GM10266 (cell line): Measurements from ENCODE around the gene WNK2.
A peak's percentile ranks its signal among the peaks of the same experiment; 100 is the strongest.

ENCODE experiments used
- DNase-seq: peaks from one replicate; pipeline ENCODE4 v3.0.0; 2012; ENCODE audit errors: extremely low spot score
- CTCF ChIP-seq: IDR thresholded peaks from 2 replicates; pipeline ENCODE4 v1.5.1; 2012; ENCODE audit warnings: mild to moderate bottlenecking, low read depth; ENCODE audit not compliant: control insufficient read depth, insufficient read depth; ENCODE audit errors: missing control alignments

The WNK2 gene

DNA sequence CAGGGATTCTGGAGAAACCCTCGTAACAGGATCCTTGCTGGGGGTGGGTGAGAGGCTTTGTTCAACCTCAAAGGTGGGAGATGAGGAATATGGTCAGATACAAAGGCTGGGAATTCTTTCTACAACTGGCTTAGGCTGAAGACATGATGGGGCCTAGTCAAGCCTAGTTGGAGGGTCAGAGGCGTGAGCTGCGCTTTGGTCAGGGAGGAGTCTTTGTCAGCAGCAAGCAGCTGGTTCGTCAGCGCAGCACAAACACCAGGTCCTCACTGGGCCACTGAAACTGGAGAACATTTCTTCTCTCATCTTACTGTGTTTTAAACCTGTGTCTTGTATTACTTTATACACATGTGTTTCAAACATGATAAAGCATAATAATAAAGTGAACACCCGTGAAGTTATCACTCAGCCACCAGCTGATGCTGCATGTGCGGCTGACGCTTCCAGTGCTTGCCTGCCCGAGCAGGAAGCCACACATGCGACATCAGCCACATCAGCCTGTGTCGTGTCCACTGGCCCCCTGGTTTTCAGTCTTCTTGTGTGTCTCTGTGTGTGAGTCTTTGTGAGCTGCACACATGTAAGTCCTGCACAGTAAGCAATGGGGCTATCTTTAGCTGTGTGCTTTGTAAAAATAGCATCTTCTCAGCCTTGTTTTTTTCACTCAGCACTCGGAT, 81.5 kb downstream of the WNK2 start:
- peak; percentile 28 for DNase-seq
- TF ChIP-seq CTCF: no peak

- DNase-seq: peak; percentile 28
- no peak for TF ChIP-seq CTCF
These were observed 82.0 kb downstream of the WNK2 start for GRCh38 chr9:93265972-93266371.

- peak; percentile 29 for DNase-seq
- no peak for TF ChIP-seq CTCF
These were observed 82.6 kb downstream of the WNK2 start for GRCh38 chr9:93266521-93267001.

DNA sequence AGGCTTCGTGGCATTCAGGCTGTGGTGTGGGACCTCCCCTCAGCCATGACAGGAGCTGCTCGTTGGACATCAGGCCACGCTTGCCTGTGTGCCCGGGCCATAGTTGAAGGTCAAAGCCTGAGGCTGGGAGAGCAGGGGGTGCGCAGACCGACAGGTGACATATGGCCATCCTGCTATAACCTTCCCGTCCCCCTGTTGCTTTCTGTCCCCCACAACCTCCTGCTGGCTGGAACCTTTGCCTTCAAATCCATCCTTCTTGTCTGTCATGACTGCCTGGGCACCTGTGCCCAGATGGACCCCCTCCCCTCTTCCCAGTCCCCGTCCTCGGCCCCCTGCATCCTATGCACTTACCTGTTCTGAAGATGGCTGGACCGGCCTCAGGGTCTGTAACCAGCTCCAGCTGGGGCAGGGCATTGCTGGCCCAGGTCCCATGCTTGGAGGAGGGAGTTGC, 83.2 kb downstream of the WNK2 start:
- peak; percentile 20 for DNase-seq
- TF ChIP-seq CTCF: no peak

DNA sequence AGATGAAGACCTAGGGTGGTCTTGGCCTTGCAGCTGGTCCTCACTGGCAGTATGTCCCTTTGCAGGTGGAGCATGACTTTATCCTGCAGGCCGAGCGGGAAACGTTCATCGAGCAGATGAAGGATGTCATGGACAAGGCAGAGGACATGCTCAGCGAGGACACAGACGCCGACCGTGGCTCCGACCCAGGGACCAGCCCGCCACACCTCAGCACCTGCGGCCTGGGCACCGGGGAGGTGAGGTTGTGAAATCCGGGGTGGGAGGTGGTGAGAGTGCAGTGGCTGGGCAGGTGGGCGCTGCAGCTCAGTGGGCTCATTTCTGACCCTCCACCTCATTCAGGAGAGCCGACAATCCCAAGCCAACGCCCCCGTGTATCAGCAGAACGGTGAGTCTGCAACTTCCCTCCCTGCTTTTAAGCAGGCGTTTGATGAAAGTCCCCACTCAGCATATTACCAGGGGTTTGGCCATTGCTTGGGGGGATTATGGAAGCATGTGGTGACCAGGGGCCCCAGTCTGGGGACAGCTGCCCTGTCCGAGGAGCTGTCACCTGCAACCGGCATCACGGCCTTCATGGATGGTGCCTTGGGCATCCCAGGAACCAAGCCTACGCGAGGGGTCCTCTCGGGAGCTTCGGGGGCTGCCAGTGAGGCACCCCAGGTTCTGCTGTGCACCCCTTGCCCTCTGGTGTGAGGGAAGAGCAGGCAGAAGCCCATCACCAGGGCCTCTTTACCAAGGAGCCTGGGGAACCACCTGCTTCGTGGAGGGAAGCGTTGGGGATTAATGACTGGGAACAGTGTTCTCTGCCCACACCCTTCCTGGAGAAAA, 84.0 kb downstream of the WNK2 start:
- no peak for TF ChIP-seq CTCF

GRCh38 chr9:93268551-93269314, 84.8 kb downstream of the WNK2 start:
- peak; percentile 66 for DNase-seq
- no peak for TF ChIP-seq CTCF

More for the DNA sequence above, 84.0 kb downstream of the WNK2 start:
- peak; percentile 13 for DNase-seq
